GM21381 (cell line): ENCODE measurements around the gene MRPL43.

Source experiments
- ATAC-seq: cut with Tn5 transposase; IDR thresholded peaks from one replicate; pipeline ENCODE4 v1.9.1; 2021; ENCODE audit warnings: mild to moderate bottlenecking, moderate library complexity; ENCODE audit not compliant: unreplicated experiment

Gene MRPL43

DNA sequence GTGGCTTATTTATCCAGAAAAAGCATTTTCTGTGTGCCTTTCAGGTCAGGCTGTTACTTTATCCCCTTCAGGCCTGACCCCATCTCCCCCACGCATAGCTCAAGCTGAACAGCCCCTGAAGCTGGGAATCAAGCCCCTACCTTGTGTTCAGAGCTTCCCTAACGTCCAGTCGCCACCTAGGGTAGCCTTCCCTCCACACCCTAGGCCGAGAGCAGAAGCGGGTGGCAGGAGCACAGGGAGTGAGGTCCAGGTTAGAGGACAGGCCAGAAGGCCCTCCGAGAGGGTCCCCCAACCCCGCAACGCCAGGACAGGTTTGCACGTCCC, 18.5 kb downstream of the MRPL43 start:
- no peak for ATAC-seq

DNA sequence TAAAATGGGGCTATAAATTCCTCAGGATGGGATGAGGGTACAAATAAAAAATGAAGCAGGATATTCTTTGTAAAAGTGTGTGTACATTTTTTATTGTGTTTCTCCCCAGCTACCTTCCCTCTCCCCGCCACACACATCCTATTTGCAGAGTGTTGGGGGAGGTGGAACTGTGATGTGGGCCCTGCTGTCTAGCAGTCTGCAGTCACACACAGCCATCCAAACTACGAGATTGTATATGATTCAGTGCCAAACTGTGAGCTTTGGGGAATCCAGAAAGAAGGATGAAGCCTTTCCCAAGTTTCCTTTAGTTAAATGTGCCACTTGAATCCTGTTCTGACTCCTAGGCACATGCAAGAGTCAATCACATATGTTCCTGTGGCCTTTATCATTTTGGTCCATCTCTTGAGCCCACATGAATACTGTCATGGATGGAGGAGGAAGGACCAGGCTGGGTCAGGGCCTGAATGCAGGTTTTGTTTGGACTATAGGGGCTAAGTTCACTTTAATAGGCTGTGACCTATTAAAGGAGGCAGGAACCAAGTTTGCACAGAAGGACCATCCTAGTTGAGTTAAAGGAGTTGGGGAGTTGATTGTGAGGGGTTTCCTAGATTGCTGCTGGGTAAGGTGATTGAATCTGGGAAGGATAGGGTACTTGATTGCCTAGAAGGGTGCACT, 19.1 kb downstream of the MRPL43 start:
- ATAC-seq, result no peak

DNA sequence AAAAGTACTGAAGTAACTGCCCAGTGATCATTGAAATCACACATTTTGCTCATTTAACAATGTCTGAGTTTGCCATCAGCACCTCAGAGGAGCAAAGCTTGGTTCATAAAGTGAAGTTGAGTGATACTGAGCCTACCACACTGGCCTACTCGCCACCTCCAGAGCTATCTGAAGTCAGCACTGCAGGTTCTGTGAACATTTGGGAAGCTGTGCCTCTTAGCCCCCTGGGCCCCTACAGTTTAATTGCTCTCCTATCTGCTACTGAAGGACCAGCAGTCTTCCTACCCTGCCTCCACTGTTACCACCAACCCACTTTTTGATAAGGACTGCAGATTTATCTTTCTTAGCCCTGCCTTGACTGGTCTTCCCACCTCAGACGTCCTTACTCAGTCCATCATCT, 20.0 kb downstream of the MRPL43 start:
- no peak for ATAC-seq

DNA sequence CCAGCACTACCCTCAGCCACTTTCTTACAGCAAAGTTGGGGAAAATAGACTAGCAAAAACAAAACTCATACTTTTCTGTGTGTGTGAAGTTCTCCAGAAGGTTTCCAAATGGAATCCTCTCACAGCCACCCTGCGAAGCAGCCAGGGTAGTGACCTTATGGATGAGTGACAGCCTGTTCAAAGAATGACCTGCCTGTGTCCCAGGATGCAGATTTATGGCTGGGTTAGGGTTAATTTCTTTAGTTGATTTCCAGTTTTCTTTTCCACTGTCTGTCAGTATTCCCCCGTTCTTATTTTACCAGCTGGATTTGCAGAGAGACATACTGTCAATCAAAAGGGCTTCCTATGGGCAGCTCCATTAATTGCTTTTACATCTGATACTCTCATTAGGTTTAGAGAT, 20.4 kb downstream of the MRPL43 start:
- ATAC-seq, result no peak

DNA sequence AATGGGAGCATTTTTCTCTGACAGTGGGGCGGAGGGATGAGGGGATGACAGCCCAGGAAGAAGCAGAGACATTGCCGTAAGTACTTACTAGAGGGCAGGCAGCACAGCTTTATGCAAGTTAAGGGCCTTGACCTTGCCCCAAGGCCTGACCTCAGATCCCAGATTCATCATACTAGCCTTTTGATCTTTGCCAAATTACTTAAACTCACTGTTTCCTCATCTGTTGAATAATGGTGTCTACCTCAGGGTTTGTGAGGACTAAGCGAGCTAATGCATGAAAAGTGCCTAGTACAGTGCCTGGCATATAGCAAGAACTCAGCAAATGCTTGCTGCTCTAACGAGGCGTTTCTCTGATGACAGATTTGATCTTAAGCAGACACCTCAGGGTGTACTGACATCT, 21.5 kb downstream of the MRPL43 start:
- no peak for ATAC-seq

DNA sequence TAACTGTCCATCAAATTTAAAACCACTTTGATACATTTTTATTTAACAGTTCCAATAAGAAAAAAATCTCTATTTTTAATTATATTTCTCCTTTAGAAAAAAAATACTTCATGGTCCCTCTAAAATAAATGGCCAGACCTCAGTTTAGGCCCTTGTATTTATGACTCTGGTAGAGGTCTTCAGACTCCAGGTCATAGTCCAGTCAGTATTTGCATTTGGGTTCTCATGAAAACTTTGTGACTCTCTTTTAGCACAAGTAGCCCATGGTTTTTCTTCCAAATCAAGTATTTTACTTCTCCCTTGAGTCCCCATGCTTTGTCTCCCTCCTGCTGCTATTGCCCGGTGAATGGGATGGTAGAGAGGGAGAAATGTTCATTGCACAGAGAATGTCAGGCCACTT, 23.5 kb downstream of the MRPL43 start:
- no peak for ATAC-seq

DNA sequence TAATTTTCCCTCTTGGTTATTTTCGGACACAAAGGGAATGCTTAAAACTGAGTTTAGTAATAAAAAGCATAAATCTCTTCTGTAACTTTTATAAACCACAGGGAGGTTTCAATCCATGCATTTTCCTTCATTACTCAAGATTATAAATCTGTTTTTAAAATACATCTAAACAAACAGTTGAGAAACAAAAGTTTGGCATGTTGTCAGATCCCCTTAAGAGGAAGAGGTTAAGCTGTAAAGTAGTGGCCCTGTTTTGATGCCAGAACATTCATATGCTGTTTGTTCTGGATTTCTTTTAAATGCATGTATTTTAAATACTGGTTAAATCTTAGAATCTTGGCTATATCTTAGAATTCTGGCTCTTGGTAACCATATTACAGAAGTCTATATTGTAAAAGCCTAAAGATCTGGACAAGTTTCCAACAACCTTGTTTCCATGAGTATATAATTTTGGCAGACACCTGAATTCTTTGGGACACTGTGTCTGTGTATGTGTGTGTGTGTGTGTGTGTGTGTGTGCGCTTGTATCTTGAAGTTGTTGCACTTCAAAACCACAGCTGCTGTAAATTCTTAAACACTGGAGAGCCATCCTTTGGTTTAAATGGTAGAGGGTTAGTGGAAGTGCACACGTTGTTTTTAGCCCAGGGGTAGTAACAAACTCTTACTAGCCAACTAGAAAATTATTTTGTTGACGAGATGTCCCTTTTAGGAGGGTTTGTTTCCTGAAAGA, 24.8 kb downstream of the MRPL43 start:
- ATAC-seq, result no peak

DNA sequence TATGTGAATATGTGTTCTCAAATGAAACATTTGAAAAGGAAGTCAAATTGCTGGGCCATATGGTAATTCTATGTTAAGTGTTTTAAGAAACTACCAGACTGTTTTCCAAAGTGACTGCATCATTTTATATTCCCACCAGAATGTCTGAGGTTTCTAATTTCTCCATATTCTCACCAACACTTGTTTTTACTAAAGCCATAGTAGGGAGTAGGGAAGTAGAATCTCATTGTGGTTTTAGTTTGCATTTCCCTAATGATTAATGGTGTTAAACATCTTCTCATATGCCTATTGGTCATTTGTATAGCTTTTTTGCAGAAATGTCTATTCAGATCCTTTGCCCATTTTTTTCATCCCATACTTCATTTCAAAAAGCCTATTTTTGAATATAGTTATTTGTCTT, 27.0 kb downstream of the MRPL43 start:
- ATAC-seq, result no peak

DNA sequence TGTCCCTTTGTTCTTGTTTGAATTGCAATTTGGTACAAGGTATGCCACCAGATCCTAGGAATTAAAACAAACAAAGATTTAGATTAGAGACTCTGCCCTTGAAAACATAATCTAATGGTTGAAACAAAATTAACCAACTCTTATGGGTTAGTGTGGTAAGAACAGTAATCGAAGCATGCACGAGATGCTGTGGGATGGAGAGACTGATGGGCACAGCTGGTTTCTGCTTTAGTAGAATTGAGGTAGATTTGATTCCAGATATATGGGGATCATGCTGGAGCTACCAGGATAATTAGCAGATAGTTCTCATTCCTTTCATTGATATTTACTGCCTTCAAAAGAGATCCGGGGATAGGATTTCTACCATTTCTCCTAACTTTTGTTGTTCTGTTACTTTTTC, 38.4 kb downstream of the MRPL43 start:
- no peak for ATAC-seq

DNA sequence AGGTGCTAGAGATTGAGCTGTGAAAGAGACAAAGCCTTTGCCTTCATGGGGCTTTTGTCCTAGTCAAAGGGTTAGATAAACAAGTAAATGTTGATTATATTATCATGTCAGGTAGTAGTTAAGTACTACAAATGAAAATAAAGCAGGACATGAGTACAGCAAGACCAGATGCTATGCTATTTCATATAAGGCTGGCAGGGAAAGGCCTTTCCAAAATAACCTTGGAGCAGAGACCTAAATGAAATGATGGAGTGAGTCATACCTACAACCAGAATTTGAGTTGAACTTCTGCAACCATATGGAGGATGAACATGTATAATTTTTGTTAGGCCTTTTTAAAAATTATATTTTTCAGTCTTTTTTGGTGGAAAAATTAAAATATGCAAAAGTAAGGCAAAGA, 41.5 kb downstream of the MRPL43 start:
- ATAC-seq, result no peak

DNA sequence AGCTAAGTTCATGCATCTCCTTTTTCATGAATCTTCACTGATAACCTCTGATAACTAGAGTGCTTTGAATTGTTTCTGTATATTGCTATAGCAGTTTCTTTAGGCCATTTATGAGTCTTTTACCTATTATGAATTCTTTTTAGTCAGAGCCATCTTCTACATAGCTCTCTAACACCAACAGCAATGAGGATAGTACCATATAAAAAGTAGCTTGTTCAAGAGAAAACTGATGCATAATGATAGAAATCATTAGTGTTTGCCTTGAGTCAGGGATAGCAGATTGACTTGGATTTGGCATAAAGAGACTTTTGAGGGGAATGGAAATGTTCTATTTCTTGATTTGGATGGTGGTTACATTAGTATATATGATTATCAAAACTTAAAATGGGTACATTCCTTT, 43.8 kb downstream of the MRPL43 start:
- ATAC-seq, result no peak

DNA sequence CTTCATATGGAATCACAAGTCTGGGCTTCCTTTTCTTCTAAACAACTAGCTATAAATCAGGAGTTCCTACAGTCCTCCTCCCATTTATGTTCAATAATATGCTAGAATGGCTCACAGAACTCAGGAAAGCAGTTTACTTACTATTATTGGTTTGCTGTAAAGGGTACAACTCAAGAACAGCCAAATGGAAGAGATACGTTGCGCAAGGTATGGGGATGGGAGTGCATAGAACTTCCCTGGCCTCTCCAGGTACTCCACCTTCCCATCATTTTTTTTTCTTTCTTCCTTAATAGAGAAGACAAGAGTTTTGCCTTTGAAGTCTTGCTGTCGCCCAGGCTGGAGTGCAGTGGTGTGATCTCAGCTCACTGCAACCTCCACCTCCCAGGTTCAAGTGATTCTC, 45.1 kb downstream of the MRPL43 start:
- no peak for ATAC-seq

DNA sequence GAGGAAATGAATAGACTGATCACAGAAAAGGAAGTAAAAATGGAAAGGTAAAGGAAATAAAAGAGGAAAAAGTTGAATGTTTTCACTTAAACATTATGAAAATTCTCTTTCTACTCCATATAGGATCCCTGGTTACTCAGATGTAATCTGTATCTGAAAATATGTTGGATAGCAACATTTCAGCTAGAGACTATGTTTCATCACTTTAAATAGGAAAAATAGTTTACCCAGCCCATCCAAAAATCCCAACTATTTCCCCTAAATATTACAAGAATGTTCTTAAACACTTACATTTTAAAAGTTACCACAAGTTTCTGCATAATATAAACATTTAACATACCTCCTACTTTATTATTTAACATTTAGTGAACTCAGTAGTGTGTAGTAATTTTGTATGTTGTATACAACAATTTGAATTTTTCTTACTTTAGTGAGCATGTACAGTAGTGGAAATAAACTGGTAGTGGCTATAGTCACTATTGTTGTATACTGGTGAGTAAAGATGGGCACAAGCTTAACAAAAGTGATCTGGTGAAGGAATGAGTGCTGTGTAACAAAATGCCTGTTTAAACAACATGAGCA, 47.4 kb downstream of the MRPL43 start:
- no peak for ATAC-seq
